ENCODE measurements around the gene GPR119.

DNA sequence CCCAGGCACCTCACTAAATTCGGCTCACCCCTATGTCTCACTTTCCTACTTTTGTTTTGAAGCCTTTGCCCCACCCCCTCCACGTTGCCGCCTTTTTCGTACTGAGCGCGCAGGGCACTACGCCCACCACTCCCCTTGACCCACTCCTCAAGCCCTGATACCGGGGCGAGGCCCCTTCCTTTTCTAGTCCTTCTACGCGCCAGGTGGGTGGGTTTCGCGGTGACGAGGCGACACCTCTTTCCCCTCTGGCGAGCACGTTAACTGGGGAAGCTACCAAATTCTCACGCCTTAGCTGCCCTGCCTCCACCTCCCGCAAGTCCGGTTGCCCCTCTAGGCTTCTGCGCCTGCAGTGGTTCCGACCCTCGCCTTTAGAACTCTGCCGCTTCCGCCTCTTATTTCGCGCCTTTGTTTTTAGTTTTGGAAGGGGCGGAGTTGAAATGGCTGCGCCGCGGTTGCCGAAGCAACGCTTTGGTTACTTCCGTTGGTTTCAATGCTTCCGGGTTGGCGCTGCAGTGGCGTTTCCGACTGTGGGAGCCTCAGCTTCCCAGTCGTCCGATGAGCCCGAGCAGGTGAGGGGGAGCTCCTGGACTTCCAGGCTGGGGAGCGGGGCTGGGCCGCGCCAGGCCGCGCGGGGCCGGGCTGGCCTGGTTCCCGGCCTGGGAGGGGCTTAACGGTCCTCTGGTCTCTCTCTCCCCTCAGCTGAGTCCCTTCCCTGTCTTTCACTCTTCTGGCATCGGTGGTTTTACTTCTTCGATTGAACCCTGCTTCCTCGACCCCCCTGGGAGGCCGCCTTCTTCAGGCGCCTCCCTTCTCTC is 45.9 kb downstream of the GPR119 start, which contains the start of gene SLC25A14:
- TF ChIP-seq POLR2A (IDR thresholded peaks at IDR 0.05): no peak
- TF ChIP-seq, protein P1, sequence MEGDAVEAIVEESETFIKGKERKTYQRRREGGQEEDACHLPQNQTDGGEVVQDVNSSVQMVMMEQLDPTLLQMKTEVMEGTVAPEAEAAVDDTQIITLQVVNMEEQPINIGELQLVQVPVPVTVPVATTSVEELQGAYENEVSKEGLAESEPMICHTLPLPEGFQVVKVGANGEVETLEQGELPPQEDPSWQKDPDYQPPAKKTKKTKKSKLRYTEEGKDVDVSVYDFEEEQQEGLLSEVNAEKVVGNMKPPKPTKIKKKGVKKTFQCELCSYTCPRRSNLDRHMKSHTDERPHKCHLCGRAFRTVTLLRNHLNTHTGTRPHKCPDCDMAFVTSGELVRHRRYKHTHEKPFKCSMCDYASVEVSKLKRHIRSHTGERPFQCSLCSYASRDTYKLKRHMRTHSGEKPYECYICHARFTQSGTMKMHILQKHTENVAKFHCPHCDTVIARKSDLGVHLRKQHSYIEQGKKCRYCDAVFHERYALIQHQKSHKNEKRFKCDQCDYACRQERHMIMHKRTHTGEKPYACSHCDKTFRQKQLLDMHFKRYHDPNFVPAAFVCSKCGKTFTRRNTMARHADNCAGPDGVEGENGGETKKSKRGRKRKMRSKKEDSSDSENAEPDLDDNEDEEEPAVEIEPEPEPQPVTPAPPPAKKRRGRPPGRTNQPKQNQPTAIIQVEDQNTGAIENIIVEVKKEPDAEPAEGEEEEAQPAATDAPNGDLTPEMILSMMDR (IDR thresholded peaks at IDR 0.05): no peak

All from vagina (tissue), 2 donors.